GM19468 (cell line): ENCODE measurements around the gene CHDH.

ENCODE experiments used
- ATAC-seq: cut with Tn5 transposase; IDR thresholded peaks from one replicate; pipeline ENCODE4 v1.9.1; 2021; ENCODE audit warnings: mild to moderate bottlenecking, moderate library complexity, moderate number of reproducible peaks; ENCODE audit not compliant: unreplicated experiment; ENCODE audit errors: extremely low read depth

CHDH gene

GRCh38 chr3:53828581-53828980, 17.6 kb downstream of the CHDH start:
- no peak for ATAC-seq

GRCh38 chr3:53826048-53826447, 20.2 kb downstream of the CHDH start:
- ATAC-seq: no peak

GRCh38 chr3:53824795-53825194, 21.4 kb downstream of the CHDH start:
- no peak for ATAC-seq

- ATAC-seq: no peak
These were observed 22.1 kb downstream of the CHDH start for GRCh38 chr3:53823956-53824657.

- ATAC-seq: no peak
These were observed 22.9 kb downstream of the CHDH start for GRCh38 chr3:53823026-53823955.

- no peak for ATAC-seq
These were observed 23.9 kb downstream of the CHDH start for GRCh38 chr3:53822331-53822741.

GRCh38 chr3:53821631-53822121, 24.5 kb downstream of the CHDH start:
- ATAC-seq: peak; percentile 70

GRCh38 chr3:53820756-53821580, 25.3 kb downstream of the CHDH start:
- no peak for ATAC-seq

GRCh38 chr3:53820084-53820483, 26.1 kb downstream of the CHDH start:
- ATAC-seq: no peak

- no peak for ATAC-seq
These were observed 26.9 kb downstream of the CHDH start for GRCh38 chr3:53819163-53819868.

GRCh38 chr3:53818221-53819162, 27.7 kb downstream of the CHDH start:
- ATAC-seq: no peak

- ATAC-seq: no peak
These were observed 28.4 kb downstream of the CHDH start for GRCh38 chr3:53817809-53818208.

- no peak for ATAC-seq
These were observed 29.0 kb downstream of the CHDH start for GRCh38 chr3:53817211-53817610.

- no peak for ATAC-seq
These were observed 29.8 kb downstream of the CHDH start for GRCh38 chr3:53816425-53816824.

GRCh38 chr3:53815651-53816050, 30.6 kb downstream of the CHDH start:
- no peak for ATAC-seq

GRCh38 chr3:53815067-53815466, 31.2 kb downstream of the CHDH start:
- no peak for ATAC-seq

GRCh38 chr3:53813876-53814275, 32.3 kb downstream of the CHDH start:
- ATAC-seq: no peak

GRCh38 chr3:53813229-53813628, 33.0 kb downstream of the CHDH start:
- no peak for ATAC-seq

GRCh38 chr3:53812434-53812833, 33.8 kb downstream of the CHDH start:
- ATAC-seq: no peak
